Epithelial cell of esophagus (primary cell): ENCODE results near the gene TMSB15A.
"Not testable (repeated sequence)": the region's sequence is repeated elsewhere in the genome, so short reads cannot be mapped to it uniquely, and the experiment has no call there.

Experiments
- DNase-seq: peaks from one replicate; pipeline ENCODE4 v3.0.0; 2010; ENCODE audit warnings: low read depth
- H3K4me3 ChIP-seq: 2 replicates; pipeline ENCODE4 v1.5.1; 2011; ENCODE audit warnings: mild to moderate bottlenecking, low read length, control low read depth
- CTCF ChIP-seq: IDR thresholded peaks from 2 replicates; pipeline ENCODE4 v1.5.1; 2011; ENCODE audit warnings: low read depth, mild to moderate bottlenecking, low read length, control low read depth, inconsistent platforms; ENCODE audit not compliant: insufficient read depth; ENCODE audit errors: missing control alignments

Gene TMSB15A

GRCh38 chrX:102517326-102517725 lies 787 bp upstream of the TMSB15A start:
- no peak overlapping the region for H3K4me3 ChIP-seq
- no peak for TF ChIP-seq CTCF
- DNase-seq, result peak; percentile 2

- H3K4me3 ChIP-seq, result no peak overlapping the region
- TF ChIP-seq CTCF, result no peak
- no peak for DNase-seq
Observed at GRCh38 chrX:102514536-102514935, 2.0 kb downstream of the TMSB15A start.

GRCh38 chrX:102498732-102499131 lies 17.8 kb downstream of the TMSB15A start:
- H3K4me3 ChIP-seq, result no peak overlapping the region
- DNase-seq, result no peak
- no peak for TF ChIP-seq CTCF

GRCh38 chrX:102491766-102492165 lies 24.8 kb downstream of the TMSB15A start:
- no peak overlapping the region for H3K4me3 ChIP-seq
- no peak for DNase-seq
- no peak for TF ChIP-seq CTCF

GRCh38 chrX:102478765-102479164 lies 37.8 kb downstream of the TMSB15A start:
- H3K4me3 ChIP-seq, DNase-seq: not testable (repeated sequence)

- not testable (repeated sequence) for DNase-seq, H3K4me3 ChIP-seq
Observed at GRCh38 chrX:102471762-102472220, 44.7 kb downstream of the TMSB15A start, which contains the start of gene TCP11X2. TCP11X2 (minus strand) TSS chrX:102471812.

GRCh38 chrX:102470215-102470614 lies 46.3 kb downstream of the TMSB15A start:
- DNase-seq, H3K4me3 ChIP-seq: not testable (repeated sequence)
